Measurements from ENCODE around the gene TMEM200C.

Gene TMEM200C

GRCh38 chr18:5840547-5840946 lies 54.8 kb downstream of the TMEM200C start:
- TF ChIP-seq CSRNP3 (CRISPR knock-in tag; IDR thresholded peaks at IDR 0.05), result no peak
- no peak for TF ChIP-seq ZFP3 (CRISPR knock-in tag; IDR thresholded peaks at IDR 0.05)
- TF ChIP-seq PATZ1 (CRISPR knock-in tag; IDR thresholded peaks at IDR 0.05; ENCODE audit: borderline replicate concordance), result no peak
- TF ChIP-seq, protein P1, sequence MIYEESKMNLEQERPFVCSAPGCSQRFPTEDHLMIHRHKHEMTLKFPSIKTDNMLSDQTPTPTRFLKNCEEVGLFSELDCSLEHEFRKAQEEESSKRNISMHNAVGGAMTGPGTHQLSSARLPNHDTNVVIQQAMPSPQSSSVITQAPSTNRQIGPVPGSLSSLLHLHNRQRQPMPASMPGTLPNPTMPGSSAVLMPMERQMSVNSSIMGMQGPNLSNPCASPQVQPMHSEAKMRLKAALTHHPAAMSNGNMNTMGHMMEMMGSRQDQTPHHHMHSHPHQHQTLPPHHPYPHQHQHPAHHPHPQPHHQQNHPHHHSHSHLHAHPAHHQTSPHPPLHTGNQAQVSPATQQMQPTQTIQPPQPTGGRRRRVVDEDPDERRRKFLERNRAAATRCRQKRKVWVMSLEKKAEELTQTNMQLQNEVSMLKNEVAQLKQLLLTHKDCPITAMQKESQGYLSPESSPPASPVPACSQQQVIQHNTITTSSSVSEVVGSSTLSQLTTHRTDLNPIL (CRISPR knock-in tag; IDR thresholded peaks at IDR 0.05; ENCODE audit: low read depth), result no peak
- TF ChIP-seq, protein P2, sequence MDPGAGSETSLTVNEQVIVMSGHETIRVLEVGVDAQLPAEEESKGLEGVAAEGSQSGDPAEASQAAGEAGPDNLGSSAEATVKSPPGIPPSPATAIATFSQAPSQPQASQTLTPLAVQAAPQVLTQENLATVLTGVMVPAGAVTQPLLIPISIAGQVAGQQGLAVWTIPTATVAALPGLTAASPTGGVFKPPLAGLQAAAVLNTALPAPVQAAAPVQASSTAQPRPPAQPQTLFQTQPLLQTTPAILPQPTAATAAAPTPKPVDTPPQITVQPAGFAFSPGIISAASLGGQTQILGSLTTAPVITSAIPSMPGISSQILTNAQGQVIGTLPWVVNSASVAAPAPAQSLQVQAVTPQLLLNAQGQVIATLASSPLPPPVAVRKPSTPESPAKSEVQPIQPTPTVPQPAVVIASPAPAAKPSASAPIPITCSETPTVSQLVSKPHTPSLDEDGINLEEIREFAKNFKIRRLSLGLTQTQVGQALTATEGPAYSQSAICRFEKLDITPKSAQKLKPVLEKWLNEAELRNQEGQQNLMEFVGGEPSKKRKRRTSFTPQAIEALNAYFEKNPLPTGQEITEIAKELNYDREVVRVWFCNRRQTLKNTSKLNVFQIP (CRISPR knock-in tag; IDR thresholded peaks at IDR 0.05; ENCODE audit: borderline replicate concordance, low read depth), result no peak
- TF ChIP-seq ZNF565 (CRISPR knock-in tag; conservative IDR thresholded peaks at IDR 0.05; ENCODE audit: low read depth), result no peak
- no peak for TF ChIP-seq ZC3H10 (CRISPR knock-in tag; IDR thresholded peaks at IDR 0.05)
- no peak for TF ChIP-seq PPARA (CRISPR knock-in tag; IDR thresholded peaks at IDR 0.05; ENCODE audit: borderline replicate concordance)
- TF ChIP-seq SNAI2 (CRISPR knock-in tag; IDR thresholded peaks at IDR 0.05), result no peak
- TF ChIP-seq ZFP30 (CRISPR knock-in tag; IDR thresholded peaks at IDR 0.05), result no peak
- TF ChIP-seq ZNF70 (CRISPR knock-in tag; IDR thresholded peaks at IDR 0.05), result no peak
- TF ChIP-seq OSR1 (CRISPR knock-in tag; IDR thresholded peaks at IDR 0.05), result no peak
- no peak for TF ChIP-seq ZNF8 (CRISPR knock-in tag; IDR thresholded peaks at IDR 0.05)
- no peak for TF ChIP-seq TCF4 (CRISPR knock-in tag; IDR thresholded peaks at IDR 0.05; ENCODE audit: borderline replicate concordance)
- TF ChIP-seq RARB (CRISPR knock-in tag; IDR thresholded peaks at IDR 0.05), result no peak
- TF ChIP-seq BACH2 (CRISPR knock-in tag; IDR thresholded peaks at IDR 0.05; ENCODE audit: borderline replicate concordance), result no peak
- TF ChIP-seq, protein P3, sequence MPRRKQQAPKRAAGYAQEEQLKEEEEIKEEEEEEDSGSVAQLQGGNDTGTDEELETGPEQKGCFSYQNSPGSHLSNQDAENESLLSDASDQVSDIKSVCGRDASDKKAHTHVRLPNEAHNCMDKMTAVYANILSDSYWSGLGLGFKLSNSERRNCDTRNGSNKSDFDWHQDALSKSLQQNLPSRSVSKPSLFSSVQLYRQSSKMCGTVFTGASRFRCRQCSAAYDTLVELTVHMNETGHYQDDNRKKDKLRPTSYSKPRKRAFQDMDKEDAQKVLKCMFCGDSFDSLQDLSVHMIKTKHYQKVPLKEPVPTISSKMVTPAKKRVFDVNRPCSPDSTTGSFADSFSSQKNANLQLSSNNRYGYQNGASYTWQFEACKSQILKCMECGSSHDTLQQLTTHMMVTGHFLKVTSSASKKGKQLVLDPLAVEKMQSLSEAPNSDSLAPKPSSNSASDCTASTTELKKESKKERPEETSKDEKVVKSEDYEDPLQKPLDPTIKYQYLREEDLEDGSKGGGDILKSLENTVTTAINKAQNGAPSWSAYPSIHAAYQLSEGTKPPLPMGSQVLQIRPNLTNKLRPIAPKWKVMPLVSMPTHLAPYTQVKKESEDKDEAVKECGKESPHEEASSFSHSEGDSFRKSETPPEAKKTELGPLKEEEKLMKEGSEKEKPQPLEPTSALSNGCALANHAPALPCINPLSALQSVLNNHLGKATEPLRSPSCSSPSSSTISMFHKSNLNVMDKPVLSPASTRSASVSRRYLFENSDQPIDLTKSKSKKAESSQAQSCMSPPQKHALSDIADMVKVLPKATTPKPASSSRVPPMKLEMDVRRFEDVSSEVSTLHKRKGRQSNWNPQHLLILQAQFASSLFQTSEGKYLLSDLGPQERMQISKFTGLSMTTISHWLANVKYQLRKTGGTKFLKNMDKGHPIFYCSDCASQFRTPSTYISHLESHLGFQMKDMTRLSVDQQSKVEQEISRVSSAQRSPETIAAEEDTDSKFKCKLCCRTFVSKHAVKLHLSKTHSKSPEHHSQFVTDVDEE (CRISPR knock-in tag; IDR thresholded peaks at IDR 0.05), result no peak
- no peak for ATAC-seq

DNA sequence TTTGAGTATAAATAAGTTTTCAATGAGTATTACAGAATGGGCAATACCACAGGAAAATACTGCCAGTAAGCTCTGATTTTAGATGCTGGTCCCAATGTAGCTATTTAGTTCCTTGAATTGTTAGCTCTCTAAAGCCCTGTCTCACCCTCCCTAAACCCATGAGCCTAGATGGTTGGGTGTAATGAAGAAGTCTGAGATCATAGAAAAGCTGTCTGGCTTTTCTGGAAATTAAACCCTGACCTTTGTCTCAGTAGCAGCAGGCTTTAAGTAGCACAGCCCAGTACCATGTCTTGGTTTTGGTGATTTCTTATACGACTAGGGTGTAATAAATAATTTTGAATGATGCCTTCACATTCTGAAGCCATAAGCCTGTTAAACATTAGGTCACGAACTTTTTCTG lies 55.3 kb downstream of the TMEM200C start:
- ATAC-seq, result no peak
- TF ChIP-seq ISL1 (CRISPR knock-in tag; IDR thresholded peaks at IDR 0.05), result no peak
- TF ChIP-seq, protein P2 (CRISPR knock-in tag; IDR thresholded peaks at IDR 0.05; ENCODE audit: borderline replicate concordance, low read depth), result no peak
- TF ChIP-seq PPARA (CRISPR knock-in tag; IDR thresholded peaks at IDR 0.05; ENCODE audit: borderline replicate concordance), result no peak
- no peak for TF ChIP-seq ARNTL (CRISPR knock-in tag; IDR thresholded peaks at IDR 0.05; ENCODE audit: borderline replicate concordance, low read depth)
- no peak for TF ChIP-seq CSDC2 (CRISPR knock-in tag; IDR thresholded peaks at IDR 0.05)

DNA sequence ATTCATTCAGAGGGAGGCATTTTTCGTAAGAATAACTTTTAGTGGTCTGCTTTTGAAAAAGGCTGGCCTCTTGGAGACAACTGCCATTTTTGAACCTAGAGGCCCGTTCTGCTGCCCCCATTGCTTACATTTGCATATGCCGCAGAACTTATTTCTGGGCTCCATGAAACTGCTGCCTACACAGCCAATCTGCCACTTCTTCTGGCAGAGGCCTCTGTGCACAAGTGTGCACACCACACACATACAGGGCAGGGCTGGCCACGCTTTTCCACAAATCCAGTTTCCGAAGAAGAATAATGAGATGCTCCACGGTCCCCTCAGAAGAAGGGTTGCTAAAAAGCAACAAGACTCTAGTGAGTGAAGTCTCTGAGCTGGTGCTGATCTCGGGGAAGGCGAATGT lies 56.2 kb downstream of the TMEM200C start:
- no peak for ATAC-seq
- TF ChIP-seq, protein P2 (CRISPR knock-in tag; IDR thresholded peaks at IDR 0.05; ENCODE audit: borderline replicate concordance, low read depth), result no peak
- TF ChIP-seq ZNF8 (CRISPR knock-in tag; IDR thresholded peaks at IDR 0.05) (no peak), CSRNP3 (CRISPR knock-in tag; IDR thresholded peaks at IDR 0.05) (no peak), GLIS3 (CRISPR knock-in tag; IDR thresholded peaks at IDR 0.05) (no peak)
